22Rv1 (cell line): Measurements from ENCODE around the gene SKA2.

ENCODE experiments used
- CTCF ChIP-seq: fragments of 450-650 bp; IDR thresholded peaks from 2 replicates; pipeline ENCODE4 v1.5.1; 2017; ENCODE audit warnings: mild to moderate bottlenecking
- ZFX ChIP-seq: fragments of 450-650 bp; IDR thresholded peaks from 2 replicates; pipeline ENCODE4 v1.6.1; 2017; ENCODE audit warnings: antibody characterized with exemption, borderline replicate concordance

DNA sequence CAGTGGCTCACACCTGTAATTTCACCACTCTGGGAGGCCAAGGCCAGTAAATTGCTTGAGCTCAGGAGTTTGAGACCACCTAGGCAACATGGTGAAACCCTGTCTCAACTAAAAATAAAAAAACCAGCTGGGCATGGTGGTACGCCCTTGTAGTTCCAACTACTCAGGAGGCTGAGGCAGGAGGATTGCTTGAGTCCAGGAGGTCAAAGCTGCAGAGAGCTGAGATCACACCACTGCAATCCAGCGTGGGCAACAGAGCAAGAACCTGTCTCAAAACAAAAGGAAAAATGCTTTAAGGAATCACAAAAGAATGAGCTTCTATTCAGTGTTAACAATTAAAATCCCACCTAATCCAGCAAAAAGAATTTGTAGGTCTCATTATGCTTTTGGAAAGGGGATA, 6.5 kb upstream of the SKA2 start:
- no peak for TF ChIP-seq CTCF
- TF ChIP-seq ZFX, result no peak
